Keratinocyte (primary cell): Measurements from ENCODE around the gene MMP24OS. TPM values are rescaled to one million over a fixed set of nuclear protein-coding genes. Genes with fewer than 3 reads are reported as not detected.

Experiments used
- DNase-seq: peaks from one replicate; pipeline ENCODE4 v3.0.0-alpha.2; 2011; ENCODE audit warnings: low read depth, missing footprints, low spot score
- FAIRE-seq: peaks from 2 replicates; lab custom pipeline; 2011; peaks lifted over from hg19 to GRCh38; lab: Jason Lieb, UNC
- H2AFZ ChIP-seq: 2 replicates; pipeline ENCODE4 v1.6.0; 2012; ENCODE audit warnings: low read length, control low read depth, inconsistent platforms; ENCODE audit not compliant: control insufficient read depth
- H3K27ac ChIP-seq: 2 replicates; pipeline ENCODE4 v1.5.1; 2011; ENCODE audit warnings: low read length; ENCODE audit not compliant: control insufficient read depth, insufficient read depth
- H3K27me3 ChIP-seq: 3 replicates; pipeline ENCODE4 v1.6.0; 2011; ENCODE audit warnings: low read length; ENCODE audit not compliant: control insufficient read depth, insufficient read depth; ENCODE audit errors: extremely low read depth
- H3K36me3 ChIP-seq, 2 experiments: 2 replicates in 1 of 2; 3 replicates in 1 of 2; pipeline ENCODE4 v1.5.1; 2011; ENCODE audit warnings: low read length in 2 of 2, mild to moderate bottlenecking in 1 of 2; ENCODE audit not compliant: control insufficient read depth in 2 of 2, insufficient read depth in 2 of 2; ENCODE audit errors: extremely low read depth in 1 of 2
- H3K4me1 ChIP-seq: 3 replicates; pipeline ENCODE4 v1.5.1; 2011; ENCODE audit warnings: low read length; ENCODE audit not compliant: control insufficient read depth, insufficient read depth; ENCODE audit errors: extremely low read depth
- H3K4me2 ChIP-seq: 3 replicates; pipeline ENCODE4 v1.6.0; 2011; ENCODE audit warnings: low read depth, low read length; ENCODE audit not compliant: control insufficient read depth, insufficient read depth; ENCODE audit errors: extremely low read depth
- H3K4me3 ChIP-seq, 3 experiments: fragments of 200-600 bp in 1 of 3; sonication (generic) in 1 of 3; 2 replicates in 2 of 3; 3 replicates in 1 of 3; pipeline ENCODE4 v1.5.1; 2011 to 2016; ENCODE audit warnings: low read length in 3 of 3, mild to moderate bottlenecking in 3 of 3, control low read depth in 2 of 3, inconsistent platforms in 1 of 3, low read depth in 1 of 3, mixed read lengths in 1 of 3, mixed run types in 1 of 3, moderate library complexity in 1 of 3; ENCODE audit not compliant: control insufficient read depth in 2 of 3, insufficient read depth in 2 of 3; ENCODE audit errors: extremely low read depth in 1 of 3
- H3K79me2 ChIP-seq: 2 replicates; pipeline ENCODE4 v1.6.0; 2012; ENCODE audit warnings: low read length; ENCODE audit not compliant: control insufficient read depth, insufficient read depth
- H3K9ac ChIP-seq: 3 replicates; pipeline ENCODE4 v1.6.0; 2011; ENCODE audit warnings: low read length; ENCODE audit not compliant: control insufficient read depth, insufficient read depth; ENCODE audit errors: extremely low read depth
- H3K9me1 ChIP-seq: 3 replicates; pipeline ENCODE4 v1.6.0; 2011; ENCODE audit warnings: low read length; ENCODE audit not compliant: control insufficient read depth, insufficient read depth; ENCODE audit errors: extremely low read depth
- H3K9me3 ChIP-seq: 2 replicates; pipeline ENCODE4 v1.5.1; 2012; ENCODE audit warnings: low read depth, low read length; ENCODE audit not compliant: control insufficient read depth
- H4K20me1 ChIP-seq: 3 replicates; pipeline ENCODE4 v1.6.0; 2011; ENCODE audit warnings: low read length; ENCODE audit not compliant: control insufficient read depth, insufficient read depth; ENCODE audit errors: extremely low read depth
- CTCF ChIP-seq, 3 experiments: IDR thresholded peaks in 1 of 3; conservative IDR thresholded peaks in 1 of 3; optimal IDR thresholded peaks in 1 of 3; 2 replicates in 2 of 3; 3 replicates in 1 of 3; pipeline versions ENCODE3 to v1.5.1; 2011; ENCODE audit warnings: low read length in 3 of 3, mild to moderate bottlenecking in 3 of 3, moderate library complexity in 2 of 3, control low read depth in 1 of 3, inconsistent platforms in 1 of 3; ENCODE audit not compliant: insufficient read depth in 2 of 3; ENCODE audit errors: extremely low read depth in 1 of 3
- EZH2 ChIP-seq: IDR thresholded peaks from one replicate; pipeline ENCODE4 v1.6.1; 2012; ENCODE audit warnings: inconsistent platforms, mild to moderate bottlenecking, low read length, moderate library complexity
- dilution Hi-C: fragments of 300-500 bp; cut with MboI; formaldehyde crosslinking; loops from one replicate; pipeline ENCODE4 v1.7.0; 2020; ENCODE audit warnings: low sequenced_read_pairs; ENCODE audit not compliant: extremely low pct_ligation_motif_present
- polyA plus RNA-seq, 5 experiments: library from polyadenylated mRNA; depleted of rRNA in 3 of 5; stranded (reverse) in 3 of 5; stranded (forward) in 1 of 5; unstranded in 1 of 5; fragments of >200 nt; gene quantifications; 1 replicate in 1 of 5; 2 replicates in 3 of 5; 3 replicates in 1 of 5; pipeline versions ENCODE4 v1.2.1 to v1.2.3, GENCODE V29; 2011 to 2012; ENCODE audit warnings: missing spikeins in 2 of 5, low read depth in 1 of 5, low replicate concordance in 1 of 5

Gene MMP24OS
- polyA plus RNA-seq, 1 donor (not counting 4 experiments of a cell fraction or from before 2014, with no cell fraction given) = 19.5 TPM

DNA sequence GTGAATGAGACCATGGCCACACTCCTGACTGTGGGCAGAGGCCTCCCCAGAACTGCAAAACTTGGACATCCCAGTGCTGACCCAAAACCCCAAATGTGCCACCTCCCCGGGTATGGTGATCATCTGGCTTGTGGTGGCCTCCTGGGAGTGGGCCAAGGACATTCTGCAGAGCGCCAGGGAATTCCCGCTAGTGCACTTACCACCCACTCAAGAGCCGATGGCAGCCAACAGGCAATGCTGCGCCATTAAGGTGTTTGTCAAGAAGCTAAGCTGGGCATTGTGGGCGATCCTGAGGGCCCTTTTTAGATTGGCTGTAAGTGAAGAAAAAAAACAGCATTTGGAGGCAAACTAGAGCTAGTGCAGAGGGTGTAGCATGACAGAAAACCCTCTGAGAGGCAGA lies 42.0 kb downstream of the MMP24OS start:
- no peaks in the 10 kb centered on the region for H3K4me1 ChIP-seq
- no peaks in the 10 kb centered on the region for H3K79me2 ChIP-seq
- DNase-seq = no peak
- no peak overlapping the region for H2AFZ ChIP-seq
- dilution Hi-C loops = no loop called here
- H3K4me3 ChIP-seq = no peak overlapping the region
- no peaks in the 10 kb centered on the region for H3K9me3 ChIP-seq
- no peak overlapping the region for H3K9ac ChIP-seq
- no peaks in the 10 kb centered on the region for H3K36me3 ChIP-seq
- no peak overlapping the region for H3K27ac ChIP-seq
- H4K20me1 ChIP-seq = no peaks in the 10 kb centered on the region
- no peaks in the 10 kb centered on the region for H3K9me1 ChIP-seq
- TF ChIP-seq CTCF (optimal IDR thresholded peaks at IDR 0.05 in 1 of 3, IDR thresholded peaks at IDR 0.05 in 1 of 3, conservative IDR thresholded peaks at IDR 0.05 in 1 of 3; ENCODE audit: extremely low read depth in 1 of 3, insufficient read depth in 2 of 3, low read length in 3 of 3) = no peak
- no peak for TF ChIP-seq EZH2
- no peak overlapping the region for H3K4me2 ChIP-seq
- no peak for FAIRE-seq
- H3K27me3 ChIP-seq = peaks cover 2% of the 10 kb centered on the region

DNA sequence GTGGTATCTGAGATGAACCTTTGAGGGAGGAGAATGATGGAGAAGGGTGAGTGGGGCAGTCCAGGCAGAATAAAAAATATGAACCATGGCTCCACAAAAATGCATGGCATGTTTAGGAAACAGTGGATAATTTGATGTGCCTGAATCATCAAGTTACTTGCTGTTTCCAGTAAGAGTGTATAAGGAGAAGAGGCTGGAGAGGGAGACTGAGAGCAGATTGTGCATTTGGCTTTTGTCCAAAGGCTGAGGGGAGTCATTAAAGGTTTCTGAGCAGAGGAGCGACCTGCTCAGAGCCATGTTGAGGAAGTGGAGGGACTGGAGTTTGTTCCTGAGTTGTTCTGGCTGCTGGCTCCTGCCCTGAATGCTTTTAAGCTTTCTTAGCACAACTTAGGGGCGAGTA lies 45.3 kb downstream of the MMP24OS start:
- no peak for TF ChIP-seq EZH2
- no peak for TF ChIP-seq CTCF (optimal IDR thresholded peaks at IDR 0.05 in 1 of 3, IDR thresholded peaks at IDR 0.05 in 1 of 3, conservative IDR thresholded peaks at IDR 0.05 in 1 of 3; ENCODE audit: extremely low read depth in 1 of 3, insufficient read depth in 2 of 3, low read length in 3 of 3)
- dilution Hi-C loops = no loop called here
- Histone ChIP-seq H3K4me3 (no peak overlapping the region), H3K36me3 (no peaks in the 10 kb centered on the region), H3K79me2 (no peaks in the 10 kb centered on the region), H4K20me1 (no peaks in the 10 kb centered on the region), H3K9me1 (no peaks in the 10 kb centered on the region), H3K4me2 (no peak overlapping the region), H3K27me3 (peaks cover 9% of the 10 kb centered on the region), H3K4me1 (no peaks in the 10 kb centered on the region), H3K9me3 (no peaks in the 10 kb centered on the region), H2AFZ (no peak overlapping the region), H3K9ac (no peak overlapping the region), H3K27ac (no peak overlapping the region)
- FAIRE-seq = no peak
- DNase-seq = no peak
